RWPE1 (cell line): ENCODE measurements around the gene DPY19L3.

Experiments used
- CTCF ChIA-PET: fragments of 350-600 bp; sonication (Branson Sonifier 250); formaldehyde crosslinking; extraction: SDS; loops from one replicate; lab custom pipeline; 2021; lab: Yijun Ruan, JAX
- POLR2A ChIA-PET: fragments of 400-600 bp; formaldehyde crosslinking; extraction: SDS; loops from one replicate; lab custom pipeline; 2020; ENCODE audit warnings: antibody characterized with exemption; ENCODE audit not compliant: low non-redundant PET; lab: Yijun Ruan, JAX
- DNase-seq: peaks from one replicate; pipeline ENCODE4 v3.0.0; 2012; ENCODE audit warnings: low spot score
- H3K27ac ChIP-seq: fragments of 450-650 bp; 2 replicates; pipeline ENCODE4 v1.5.1; 2017
- TF ChIP-seq, protein P1 (sequence below): fragments of 450-650 bp; conservative IDR thresholded peaks from 2 replicates; pipeline ENCODE4 v1.5.1; 2017; ENCODE audit warnings: low read depth, mild to moderate bottlenecking

DPY19L3 gene

DNA sequence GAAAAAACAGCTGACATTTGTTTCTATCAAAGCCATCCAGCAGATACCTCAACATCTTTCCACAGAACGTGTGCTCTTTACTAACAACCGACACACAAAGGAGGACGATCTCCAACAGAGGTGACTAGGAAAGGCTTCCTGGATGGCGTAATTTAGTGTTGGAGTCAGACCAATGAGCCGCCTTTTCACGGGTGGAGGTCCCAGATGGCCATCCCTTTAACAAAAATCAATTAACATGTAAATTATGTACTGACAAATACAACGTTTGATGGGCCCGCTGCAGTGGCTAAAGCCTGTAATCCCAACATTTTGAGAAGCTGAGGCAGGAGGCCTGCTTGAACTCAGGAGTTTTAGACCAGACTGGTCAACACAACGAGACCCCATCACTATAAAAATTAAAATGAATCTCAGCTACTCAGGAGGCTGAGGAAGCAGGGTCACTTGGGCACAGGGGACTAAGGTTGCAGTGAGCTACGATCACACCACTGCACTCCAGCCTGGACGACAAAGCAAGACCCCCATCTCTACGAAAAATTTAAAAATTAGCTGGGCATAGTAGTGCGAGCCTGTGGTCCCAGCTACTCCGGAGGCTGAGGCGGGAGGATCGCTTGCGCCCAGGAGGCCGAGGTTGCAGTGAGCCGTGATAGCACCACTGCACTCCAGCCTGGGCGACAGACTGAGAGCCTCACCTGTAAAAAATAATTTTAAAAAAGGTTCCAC is 1.2 kb upstream of the DPY19L3 start:
- ChIA-PET POLR2A (no interaction called here), CTCF (interaction anchor here (0.6 kb wide), 3 partner anchors 65 to 1028 kb away, joined by 3 to 4 read pairs (median 3); no protein-coding TSS in a partner anchor)
- TF ChIP-seq, protein P1, sequence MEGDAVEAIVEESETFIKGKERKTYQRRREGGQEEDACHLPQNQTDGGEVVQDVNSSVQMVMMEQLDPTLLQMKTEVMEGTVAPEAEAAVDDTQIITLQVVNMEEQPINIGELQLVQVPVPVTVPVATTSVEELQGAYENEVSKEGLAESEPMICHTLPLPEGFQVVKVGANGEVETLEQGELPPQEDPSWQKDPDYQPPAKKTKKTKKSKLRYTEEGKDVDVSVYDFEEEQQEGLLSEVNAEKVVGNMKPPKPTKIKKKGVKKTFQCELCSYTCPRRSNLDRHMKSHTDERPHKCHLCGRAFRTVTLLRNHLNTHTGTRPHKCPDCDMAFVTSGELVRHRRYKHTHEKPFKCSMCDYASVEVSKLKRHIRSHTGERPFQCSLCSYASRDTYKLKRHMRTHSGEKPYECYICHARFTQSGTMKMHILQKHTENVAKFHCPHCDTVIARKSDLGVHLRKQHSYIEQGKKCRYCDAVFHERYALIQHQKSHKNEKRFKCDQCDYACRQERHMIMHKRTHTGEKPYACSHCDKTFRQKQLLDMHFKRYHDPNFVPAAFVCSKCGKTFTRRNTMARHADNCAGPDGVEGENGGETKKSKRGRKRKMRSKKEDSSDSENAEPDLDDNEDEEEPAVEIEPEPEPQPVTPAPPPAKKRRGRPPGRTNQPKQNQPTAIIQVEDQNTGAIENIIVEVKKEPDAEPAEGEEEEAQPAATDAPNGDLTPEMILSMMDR, result no peak
- DNase-seq, result no peak
- peak overlapping the region; percentile 92 for H3K27ac ChIP-seq

DNA sequence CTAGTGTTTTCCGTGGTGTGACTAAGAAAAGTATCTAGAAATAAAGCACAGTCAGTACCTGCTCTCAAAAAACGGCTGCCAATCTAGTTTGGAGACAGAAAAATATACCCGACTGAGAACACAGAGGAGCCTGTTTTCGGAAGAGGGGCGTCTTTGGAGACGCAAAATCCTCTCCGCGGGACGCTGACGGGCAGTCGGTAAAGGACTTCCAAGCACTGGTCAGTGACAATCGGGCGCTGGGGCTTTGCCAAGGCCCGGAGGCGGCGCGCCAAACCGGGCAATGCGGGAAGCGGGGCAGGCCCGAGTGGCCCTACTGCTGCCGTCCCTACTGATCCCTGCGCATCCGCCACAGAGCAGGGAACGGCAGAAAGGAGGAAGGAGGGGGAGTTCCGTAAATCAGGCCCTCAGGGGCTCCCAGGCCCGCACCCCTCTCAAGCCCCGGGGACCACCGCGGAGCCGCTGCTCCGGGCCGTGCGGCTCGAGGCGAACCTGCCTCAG is 588 bp upstream of the DPY19L3 start:
- ChIA-PET CTCF (interaction anchor here (0.6 to 0.9 kb wide), 3 partner anchors 65 to 294 kb away, joined by 3 to 4 read pairs (median 4); no protein-coding TSS in a partner anchor), POLR2A (interaction anchor here (0.6 to 1.0 kb wide), 3 partner anchors 24 to 252 kb away, joined by 4 to 5 read pairs (median 4); no protein-coding TSS in a partner anchor)
- TF ChIP-seq, protein P1, result no peak
- DNase-seq, result peak; percentile 8
- peak overlapping the region; percentile 92 for H3K27ac ChIP-seq

DNA sequence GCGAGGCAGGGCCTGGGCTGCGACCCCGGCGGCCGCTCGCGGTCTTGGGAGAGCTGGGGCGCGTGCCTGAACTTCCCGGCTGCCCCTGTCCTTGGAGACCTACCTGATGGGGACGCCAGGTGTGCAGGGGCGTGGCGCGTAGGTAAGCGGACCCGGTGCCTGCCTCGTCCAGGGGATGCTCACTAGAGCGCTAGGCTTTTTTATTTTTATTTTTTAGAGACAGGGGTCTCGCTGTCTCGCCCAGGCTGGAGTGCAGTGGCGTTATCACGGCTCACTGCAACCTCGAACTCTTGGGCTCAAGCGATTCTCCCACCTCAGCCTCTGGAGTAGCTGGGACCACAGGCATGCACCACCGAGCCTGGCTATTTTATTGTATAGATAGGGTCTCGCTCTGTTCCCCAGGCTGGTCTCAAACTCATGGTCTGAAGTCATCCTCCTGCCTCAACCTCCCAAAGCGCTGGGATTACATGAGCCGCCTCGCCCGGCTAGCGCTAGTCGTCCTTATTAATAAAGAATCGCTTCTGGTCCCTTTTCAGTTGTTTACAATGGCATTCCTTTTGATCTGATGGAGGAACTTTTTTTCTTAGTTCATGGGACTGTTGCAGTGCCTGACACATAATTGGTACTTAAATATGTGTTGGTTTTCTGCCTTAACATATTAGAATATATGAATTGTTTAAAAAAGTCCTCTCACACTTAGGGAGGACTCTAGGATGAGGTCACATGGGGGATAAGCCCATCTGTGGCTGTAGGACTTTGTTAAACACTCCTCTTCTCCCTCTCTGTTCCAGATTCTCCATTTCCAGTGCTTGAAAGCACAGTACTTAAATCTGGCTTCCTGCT is 812 bp downstream of the DPY19L3 start:
- DNase-seq, result no peak
- ChIA-PET POLR2A (no interaction called here), CTCF (interaction anchor here (0.5 to 0.9 kb wide), 2 partner anchors 87 to 1271 kb away, joined by 3 to 4 read pairs; no protein-coding TSS in a partner anchor)
- TF ChIP-seq, protein P1, result no peak
- H3K27ac ChIP-seq, result peak overlapping the region; percentile 92

DNA sequence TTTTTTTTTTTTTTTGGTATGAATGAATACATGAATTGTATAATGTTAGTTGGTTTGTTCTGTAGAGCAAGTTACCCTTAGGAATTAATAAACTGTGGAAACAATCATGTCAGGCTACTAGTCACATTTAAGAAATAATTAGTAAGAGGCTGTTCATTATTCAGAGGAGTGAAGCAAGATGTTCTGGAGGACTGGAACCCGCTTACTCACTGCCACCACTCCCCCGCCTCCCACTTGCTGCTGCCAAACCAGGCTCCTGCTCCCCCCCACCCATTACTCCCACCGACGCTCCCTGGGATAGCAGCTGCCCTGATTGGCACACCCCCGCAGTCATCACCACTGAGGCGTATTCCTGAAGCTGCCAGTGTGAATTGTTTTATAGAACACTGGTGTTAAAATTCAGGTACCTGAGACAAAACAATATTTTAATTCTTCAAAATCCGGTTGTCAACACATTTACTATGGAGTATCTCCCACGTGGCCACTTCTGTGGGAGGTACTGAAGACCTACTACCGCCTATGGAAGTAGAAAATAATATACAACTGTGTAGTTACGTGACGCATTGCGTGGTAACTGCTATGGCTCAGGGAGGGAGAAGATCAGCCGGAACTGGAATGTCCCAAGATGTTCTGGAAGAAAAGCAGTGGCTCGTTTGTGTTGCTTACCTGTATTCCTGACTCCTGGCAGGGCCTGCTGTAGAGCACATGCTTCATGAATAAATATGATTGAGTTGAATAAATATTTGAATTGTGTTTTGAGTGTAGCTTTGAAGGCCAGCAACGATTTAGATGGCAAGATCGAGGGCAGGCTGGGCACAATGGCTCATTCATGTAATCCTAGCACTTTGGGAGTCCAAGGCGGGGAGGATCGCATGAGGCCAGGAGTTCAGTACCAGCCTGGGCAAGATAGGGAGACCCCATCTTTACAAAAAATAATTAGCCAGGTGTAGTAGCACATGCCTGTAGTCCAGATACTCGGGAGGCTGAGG is 1.7 kb downstream of the DPY19L3 start:
- POLR2A ChIA-PET, result no interaction called here
- peak; percentile 29 for DNase-seq
- TF ChIP-seq, protein P1, result no peak

DNA sequence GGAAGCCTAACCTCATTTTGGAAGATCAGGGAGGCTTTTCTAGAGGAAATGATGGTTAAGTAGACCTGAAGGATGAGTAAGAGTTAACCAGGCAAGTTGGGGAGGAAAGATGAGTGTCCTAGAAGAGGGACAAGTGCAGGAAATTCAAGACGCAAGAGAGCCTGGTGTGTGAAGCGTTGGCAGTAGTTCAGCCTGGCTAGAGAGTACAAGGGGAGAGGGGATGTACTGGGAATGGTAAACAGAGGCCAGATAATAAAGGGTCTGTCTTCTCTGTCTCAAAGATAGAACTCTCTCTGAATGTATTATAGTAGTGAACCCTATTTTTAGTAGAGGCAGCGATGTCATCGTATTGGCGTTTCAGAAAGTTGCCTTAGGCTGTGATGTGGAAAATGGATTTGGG is 9.7 kb downstream of the DPY19L3 start:
- no peak for DNase-seq
- no peak overlapping the region for H3K27ac ChIP-seq
- CTCF ChIA-PET, result no interaction called here

More for the DNA sequence above, 1.7 kb downstream of the DPY19L3 start:
- H3K27ac ChIP-seq, result no peak overlapping the region
- CTCF ChIA-PET, result no interaction called here

More for the DNA sequence above, 9.7 kb downstream of the DPY19L3 start:
- POLR2A ChIA-PET, result no interaction called here
- TF ChIP-seq, protein P1, result no peak
